AG20443 (cell line): ENCODE data around the gene SMAD5.

Experiments used
- DNase-seq: peaks from one replicate; pipeline ENCODE4 v3.0.0; 2012; ENCODE audit warnings: low spot score, mixed read lengths

SMAD5 gene

GRCh38 chr5:136132557-136133221, at the start of gene SMAD5:
Gene SMAD5 (plus strand): TSS chr5:136132845. CDS start chr5:136153761, 20,916 bp downstream.
- peak; percentile 100 for DNase-seq

GRCh38 chr5:136084698-136085097, 47.9 kb upstream of the SMAD5 start:
- DNase-seq: no peak

GRCh38 chr5:136086783-136087566, 45.7 kb upstream of the SMAD5 start:
- no peak for DNase-seq

GRCh38 chr5:136087961-136088871, 44.4 kb upstream of the SMAD5 start:
- DNase-seq: peak; percentile 85

GRCh38 chr5:136089791-136090190, 42.9 kb upstream of the SMAD5 start:
- DNase-seq: no peak

- DNase-seq: no peak
These were observed 42.3 kb upstream of the SMAD5 start for GRCh38 chr5:136090319-136090718.

GRCh38 chr5:136094189-136094912, 38.3 kb upstream of the SMAD5 start:
- no peak for DNase-seq

- DNase-seq: no peak
These were observed 37.6 kb upstream of the SMAD5 start for GRCh38 chr5:136094913-136095641.

- DNase-seq: no peak
These were observed 34.5 kb upstream of the SMAD5 start for GRCh38 chr5:136098176-136098575.

GRCh38 chr5:136099870-136100269, 32.8 kb upstream of the SMAD5 start:
- DNase-seq: no peak

GRCh38 chr5:136101884-136102283, 30.8 kb upstream of the SMAD5 start:
- no peak for DNase-seq

- DNase-seq: no peak
These were observed 29.5 kb upstream of the SMAD5 start for GRCh38 chr5:136103118-136103517.

- DNase-seq: no peak
These were observed 28.2 kb upstream of the SMAD5 start for GRCh38 chr5:136104306-136104965.

- no peak for DNase-seq
These were observed 26.2 kb upstream of the SMAD5 start for GRCh38 chr5:136106351-136107031.

- no peak for DNase-seq
These were observed 24.4 kb upstream of the SMAD5 start for GRCh38 chr5:136108180-136108611.

GRCh38 chr5:136108766-136109165, 23.9 kb upstream of the SMAD5 start:
- no peak for DNase-seq

GRCh38 chr5:136109453-136110135, 23.1 kb upstream of the SMAD5 start:
- no peak for DNase-seq

GRCh38 chr5:136113606-136114005, 19.0 kb upstream of the SMAD5 start:
- no peak for DNase-seq

GRCh38 chr5:136114414-136115125, 18.1 kb upstream of the SMAD5 start:
- DNase-seq: no peak
